ENCODE results near the gene ARHGAP30. TPM values are rescaled to one million over a fixed set of nuclear protein-coding genes. Genes with fewer than 3 reads are reported as not detected.

The ARHGAP30 gene
- total RNA-seq, 1 experiment from 2014 or later = 0.55 TPM

GRCh38 chr1:161071886-161072371 lies 2.2 kb upstream of the ARHGAP30 start:
- DNase-seq (peak; percentile 70), ATAC-seq (peak; percentile 56)
- TF ChIP-seq CTCF (conservative IDR thresholded peaks at IDR 0.05; ENCODE audit: low read depth, low read length) (peak; percentile 74), EZH2phosphoT487 (IDR thresholded peaks at IDR 0.05; ENCODE audit: borderline replicate concordance, low read length) (no peak)
- H3K36me3 ChIP-seq (ENCODE audit: low read depth, low read length) = no peaks in the 10 kb centered on the region
- H3K9me2 ChIP-seq (replicated peaks; ENCODE audit: low read length) = no peaks in the 10 kb centered on the region
- POLR2A ChIA-PET (ENCODE audit: unreplicated experiment) = no interaction called here
- no peaks in the 10 kb centered on the region for H3F3A ChIP-seq (ENCODE audit: low read length, unreplicated experiment)
- no TSS peak for BruUV-seq (replicated peaks)
- H3K4me1 ChIP-seq (ENCODE audit: insufficient read depth, low read length) = no peaks in the 10 kb centered on the region
- H3K4me2 ChIP-seq (ENCODE audit: low read length) = no peak overlapping the region
- no peaks in the 10 kb centered on the region for H3K9me3 ChIP-seq (ENCODE audit: low read length)
- no peak overlapping the region for H3K9ac ChIP-seq (ENCODE audit: low read length)
- H3K79me2 ChIP-seq (ENCODE audit: low read length) = no peaks in the 10 kb centered on the region
- intact Hi-C loops (cut with micrococcal nuclease) = loop anchor here (1.0 kb wide), 2 partner anchors 26 to 67 kb away; partner anchors contain the start of gene KLHDC9
- H3K27ac ChIP-seq (ENCODE audit: low read length) = no peak overlapping the region
- no peak overlapping the region for H2AFZ ChIP-seq (ENCODE audit: low read length)
- CTCF ChIA-PET = interaction anchor here (0.6 to 1.0 kb wide), 2 partner anchors 26 to 295 kb away, joined by 3 to 4 read pairs; no protein-coding TSS in a partner anchor
- no peak overlapping the region for H3K4me3 ChIP-seq (ENCODE audit: low read length)
- no peaks in the 10 kb centered on the region for H3K27me3 ChIP-seq (ENCODE audit: low read length)
- H4K20me1 ChIP-seq (ENCODE audit: low read length) = no peaks in the 10 kb centered on the region

- Histone ChIP-seq H3K79me2 (ENCODE audit: low read length) (no peaks in the 10 kb centered on the region), H3K9me2 (replicated peaks; ENCODE audit: low read length) (no peaks in the 10 kb centered on the region), H3F3A (ENCODE audit: low read length, unreplicated experiment) (no peaks in the 10 kb centered on the region), H4K20me1 (ENCODE audit: low read length) (no peaks in the 10 kb centered on the region), H3K9ac (ENCODE audit: low read length) (no peak overlapping the region), H3K27me3 (ENCODE audit: low read length) (no peaks in the 10 kb centered on the region), H3K9me3 (ENCODE audit: low read length) (no peaks in the 10 kb centered on the region), H3K4me1 (ENCODE audit: insufficient read depth, low read length) (no peaks in the 10 kb centered on the region), H3K27ac (ENCODE audit: low read length) (no peak overlapping the region), H3K36me3 (ENCODE audit: low read depth, low read length) (no peaks in the 10 kb centered on the region), H3K4me2 (ENCODE audit: low read length) (no peak overlapping the region), H2AFZ (ENCODE audit: low read length) (no peak overlapping the region), H3K4me3 (ENCODE audit: low read length) (no peak overlapping the region)
- DNase-seq (no peak), ATAC-seq (no peak)
- intact Hi-C loops (cut with micrococcal nuclease) = loop anchor here (1.0 kb wide), 1 partner anchor 28 kb away; the partner anchor contains the start of gene KLHDC9
- ChIA-PET POLR2A (ENCODE audit: unreplicated experiment) (interaction anchor here (0.5 to 0.6 kb wide), 2 partner anchors 18 to 50 kb away, joined by 3 to 4 read pairs; partner anchors contain the start of genes F11R and NECTIN4), CTCF (no interaction called here)
- TF ChIP-seq EZH2phosphoT487 (IDR thresholded peaks at IDR 0.05; ENCODE audit: borderline replicate concordance, low read length) = no peak
- no TSS peak for BruUV-seq (replicated peaks)
These were observed 1.1 kb upstream of the ARHGAP30 start for GRCh38 chr1:161070761-161071160.

- CTCF ChIA-PET = no interaction called here
- no peaks in the 10 kb centered on the region for H3F3A ChIP-seq (ENCODE audit: low read length, unreplicated experiment)
- no peak overlapping the region for H3K4me2 ChIP-seq (ENCODE audit: low read length)
- no peaks in the 10 kb centered on the region for H3K9me3 ChIP-seq (ENCODE audit: low read length)
- no peak overlapping the region for H3K4me3 ChIP-seq (ENCODE audit: low read length)
- H2AFZ ChIP-seq (ENCODE audit: low read length) = no peak overlapping the region
- no peaks in the 10 kb centered on the region for H3K36me3 ChIP-seq (ENCODE audit: low read depth, low read length)
- H3K27me3 ChIP-seq (ENCODE audit: low read length) = no peaks in the 10 kb centered on the region
- intact Hi-C loops (cut with micrococcal nuclease) = no loop called here
- no peak overlapping the region for H3K9ac ChIP-seq (ENCODE audit: low read length)
- no peak overlapping the region for H3K27ac ChIP-seq (ENCODE audit: low read length)
- no peak for DNase-seq
- H3K4me1 ChIP-seq (ENCODE audit: insufficient read depth, low read length) = no peaks in the 10 kb centered on the region
- H3K79me2 ChIP-seq (ENCODE audit: low read length) = no peaks in the 10 kb centered on the region
- no TSS peak for BruUV-seq (replicated peaks)
- POLR2A ChIA-PET (ENCODE audit: unreplicated experiment) = no interaction called here
- H3K9me2 ChIP-seq (replicated peaks; ENCODE audit: low read length) = no peaks in the 10 kb centered on the region
- no peak for ATAC-seq
- no peaks in the 10 kb centered on the region for H4K20me1 ChIP-seq (ENCODE audit: low read length)
- TF ChIP-seq EZH2phosphoT487 (IDR thresholded peaks at IDR 0.05; ENCODE audit: borderline replicate concordance, low read length) (no peak), CTCF (conservative IDR thresholded peaks at IDR 0.05; ENCODE audit: low read depth, low read length) (no peak), EZH2 (IDR thresholded peaks at IDR 0.05; ENCODE audit: low read length, unreplicated experiment) (no peak)
These were observed 450 bp downstream of the ARHGAP30 start for GRCh38 chr1:161069241-161069640.

Measured in PC-3 (cell line).